OCI-LY3 (cell line): Measurements from ENCODE around the gene ITGBL1.

Experiments
- EZH2phosphoT487 ChIP-seq: fragments of 200-600 bp; shearing (Covaris generic); IDR thresholded peaks from 2 replicates; pipeline ENCODE4 v1.6.1; 2018; ENCODE audit warnings: antibody characterized with exemption, mixed run types, low read depth
- TF ChIP-seq, protein P1 (sequence below): fragments of 200-600, 300-600 bp; sonication (generic); IDR thresholded peaks from 2 replicates; pipeline ENCODE4 v1.5.1; 2014; ENCODE audit warnings: antibody characterized with exemption, low read length, low read depth

DNA sequence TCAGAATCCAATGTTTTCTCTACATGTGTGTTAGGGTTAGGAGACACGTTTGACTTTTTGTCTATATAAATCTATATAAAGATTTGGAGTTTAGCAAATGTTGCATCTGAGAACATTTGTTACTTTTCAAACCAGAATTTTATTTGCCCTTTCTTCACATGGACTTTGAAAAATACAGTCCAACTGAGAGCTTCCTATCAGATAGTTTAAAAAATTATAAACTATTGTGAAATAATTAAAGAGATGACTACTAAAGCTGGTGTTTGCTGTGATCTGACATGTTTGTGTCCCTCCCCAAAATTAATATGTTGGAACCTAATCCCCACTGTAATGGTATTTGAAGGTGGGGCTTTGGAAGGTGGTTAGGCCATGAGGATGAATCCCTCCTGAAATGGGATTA, 297.1 kb downstream of the ITGBL1 start:
- TF ChIP-seq EZH2phosphoT487, result no peak
- TF ChIP-seq, protein P1, sequence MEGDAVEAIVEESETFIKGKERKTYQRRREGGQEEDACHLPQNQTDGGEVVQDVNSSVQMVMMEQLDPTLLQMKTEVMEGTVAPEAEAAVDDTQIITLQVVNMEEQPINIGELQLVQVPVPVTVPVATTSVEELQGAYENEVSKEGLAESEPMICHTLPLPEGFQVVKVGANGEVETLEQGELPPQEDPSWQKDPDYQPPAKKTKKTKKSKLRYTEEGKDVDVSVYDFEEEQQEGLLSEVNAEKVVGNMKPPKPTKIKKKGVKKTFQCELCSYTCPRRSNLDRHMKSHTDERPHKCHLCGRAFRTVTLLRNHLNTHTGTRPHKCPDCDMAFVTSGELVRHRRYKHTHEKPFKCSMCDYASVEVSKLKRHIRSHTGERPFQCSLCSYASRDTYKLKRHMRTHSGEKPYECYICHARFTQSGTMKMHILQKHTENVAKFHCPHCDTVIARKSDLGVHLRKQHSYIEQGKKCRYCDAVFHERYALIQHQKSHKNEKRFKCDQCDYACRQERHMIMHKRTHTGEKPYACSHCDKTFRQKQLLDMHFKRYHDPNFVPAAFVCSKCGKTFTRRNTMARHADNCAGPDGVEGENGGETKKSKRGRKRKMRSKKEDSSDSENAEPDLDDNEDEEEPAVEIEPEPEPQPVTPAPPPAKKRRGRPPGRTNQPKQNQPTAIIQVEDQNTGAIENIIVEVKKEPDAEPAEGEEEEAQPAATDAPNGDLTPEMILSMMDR, result no peak
